H9 (cell line): Measurements from ENCODE around the gene ICAM2. TPM values are rescaled to one million over a fixed set of nuclear protein-coding genes. Genes with fewer than 3 reads are reported as not detected.
A peak's percentile ranks its signal among the peaks of the same experiment; 100 is the strongest.

Experiments
- DNase-seq: peaks from one replicate; pipeline ENCODE4 v3.0.0-alpha.2; 2017
- H2AFZ ChIP-seq: one replicate; pipeline ENCODE4 v1.6.1; 2013; ENCODE audit warnings: mild to moderate bottlenecking, low read length, control low read depth, moderate library complexity
- H2AK5ac ChIP-seq: 2 replicates; pipeline ENCODE4 v1.6.1; 2013; ENCODE audit warnings: low read length, control low read depth, mixed read lengths; ENCODE audit not compliant: insufficient read length
- H2BK120ac ChIP-seq: one replicate; pipeline ENCODE4 v1.6.1; 2013; ENCODE audit warnings: low read depth, mild to moderate bottlenecking, low read length, control low read depth, inconsistent platforms; ENCODE audit not compliant: poor library complexity, severe bottlenecking
- H2BK12ac ChIP-seq: 2 replicates; pipeline ENCODE4 v1.6.1; 2013; ENCODE audit warnings: low read length, control low read depth, mixed read lengths, low read depth; ENCODE audit not compliant: insufficient read length
- H2BK15ac ChIP-seq: 2 replicates; pipeline ENCODE4 v1.6.1; 2013; ENCODE audit warnings: low read depth, low read length, control low read depth
- H2BK20ac ChIP-seq: one replicate; pipeline ENCODE4 v1.6.1; 2013; ENCODE audit warnings: low read depth, mild to moderate bottlenecking, low read length, control low read depth, inconsistent platforms; ENCODE audit not compliant: poor library complexity, severe bottlenecking
- H2BK5ac ChIP-seq: 2 replicates; pipeline ENCODE4 v1.6.1; 2013; ENCODE audit warnings: low read length, control low read depth, mixed read lengths; ENCODE audit not compliant: insufficient read length
- H3K14ac ChIP-seq: 2 replicates; pipeline ENCODE4 v1.6.1; 2013; ENCODE audit warnings: low read length, control low read depth; ENCODE audit not compliant: insufficient read depth
- H3K18ac ChIP-seq: 2 replicates; pipeline ENCODE4 v1.6.1; 2013; ENCODE audit warnings: low read depth, mild to moderate bottlenecking, mixed read lengths, low read length, control low read depth; ENCODE audit not compliant: insufficient read length
- H3K23ac ChIP-seq: 2 replicates; pipeline ENCODE4 v1.6.1; 2013; ENCODE audit warnings: low read length, control low read depth, mixed read lengths, low read depth; ENCODE audit not compliant: insufficient read length
- H3K23me2 ChIP-seq: 2 replicates; pipeline ENCODE4 v1.6.1; 2013; ENCODE audit warnings: low read depth, mild to moderate bottlenecking, mixed read lengths, low read length, control low read depth; ENCODE audit not compliant: insufficient read length, poor library complexity, severe bottlenecking
- H3K27ac ChIP-seq: 2 replicates; pipeline ENCODE4 v1.5.1; 2013; ENCODE audit warnings: low read length, control low read depth, mixed read lengths, low read depth; ENCODE audit not compliant: insufficient read length
- H3K27me3 ChIP-seq: 2 replicates; pipeline ENCODE4 v1.6.1; 2013; ENCODE audit warnings: low read length, control low read depth, inconsistent platforms; ENCODE audit not compliant: insufficient read depth
- H3K4ac ChIP-seq: 2 replicates; pipeline ENCODE4 v1.6.1; 2013; ENCODE audit warnings: low read depth, mild to moderate bottlenecking, control low read depth, inconsistent platforms, low read length, moderate library complexity
- H3K4me1 ChIP-seq: 2 replicates; pipeline ENCODE4 v1.6.1; 2013; ENCODE audit warnings: low read length, control low read depth, inconsistent platforms; ENCODE audit not compliant: insufficient read depth
- H3K4me2 ChIP-seq: 2 replicates; pipeline ENCODE4 v1.6.1; 2013; ENCODE audit warnings: low read length, control low read depth, mixed read lengths; ENCODE audit not compliant: insufficient read length, insufficient read depth
- H3K56ac ChIP-seq: 2 replicates; pipeline ENCODE4 v1.6.1; 2013; ENCODE audit warnings: low read depth, mild to moderate bottlenecking, mixed read lengths, low read length, control low read depth; ENCODE audit not compliant: insufficient read length
- H3K79me1 ChIP-seq: 2 replicates; pipeline ENCODE4 v1.6.1; 2013; ENCODE audit warnings: low read depth, mild to moderate bottlenecking, moderate library complexity, low read length, control low read depth, inconsistent platforms; ENCODE audit not compliant: insufficient read depth, poor library complexity, severe bottlenecking
- H3K79me2 ChIP-seq: 2 replicates; pipeline ENCODE4 v1.6.1; 2013; ENCODE audit warnings: low read length, control low read depth, inconsistent platforms; ENCODE audit not compliant: insufficient read depth
- H3K9ac ChIP-seq: 2 replicates; pipeline ENCODE4 v1.6.1; 2013; ENCODE audit warnings: low read length, control low read depth, mixed read lengths; ENCODE audit not compliant: insufficient read length; ENCODE audit errors: extremely low read depth
- H3K9me3 ChIP-seq: one replicate; pipeline ENCODE4 v1.6.1; 2013; ENCODE audit warnings: low read depth, low read length, inconsistent platforms; ENCODE audit not compliant: control insufficient read depth
- H3T11ph ChIP-seq: one replicate; pipeline ENCODE4 v1.6.1; 2013; ENCODE audit warnings: mild to moderate bottlenecking, low read length, control low read depth, inconsistent platforms
- H4K20me1 ChIP-seq: one replicate; pipeline ENCODE4 v1.6.1; 2013; ENCODE audit not compliant: control insufficient read depth, insufficient read length, insufficient read depth
- H4K5ac ChIP-seq: 2 replicates; pipeline ENCODE4 v1.6.1; 2013; ENCODE audit warnings: low read depth, mild to moderate bottlenecking, mixed read lengths, low read length, control low read depth; ENCODE audit not compliant: insufficient read length
- H4K8ac ChIP-seq: replicated peaks from 2 replicates; pipeline ENCODE4 v1.6.1; 2013; ENCODE audit warnings: low read length, control low read depth, mixed read lengths, low read depth; ENCODE audit not compliant: insufficient read length
- H4K91ac ChIP-seq: 2 replicates; pipeline ENCODE4 v1.6.1; 2013; ENCODE audit warnings: low read depth, mild to moderate bottlenecking, moderate library complexity, mixed read lengths, low read length, control low read depth; ENCODE audit not compliant: insufficient read length
- H3K27ac Mint-ChIP-seq, 3 experiments: 2 replicates in 2 of 3; 3 replicates in 1 of 3; pipeline ENCODE4 v1.8.0; 2020 to 2021; ENCODE audit warnings: mixed read lengths in 3 of 3, mild to moderate bottlenecking in 1 of 3, moderate library complexity in 1 of 3
- H3K27me3 Mint-ChIP-seq: 2 replicates; pipeline ENCODE4 v1.8.0; 2021; ENCODE audit warnings: low read depth, mild to moderate bottlenecking, moderate library complexity, mixed read lengths
- H3K36me3 Mint-ChIP-seq, 3 experiments: 2 replicates in 2 of 3; 3 replicates in 1 of 3; pipeline ENCODE4 v1.8.0; 2020 to 2021; ENCODE audit warnings: low read depth in 3 of 3, mixed read lengths in 3 of 3; ENCODE audit not compliant: insufficient read depth in 1 of 3
- H3K4me1 Mint-ChIP-seq, 2 experiments: 2 replicates each; pipeline ENCODE4 v1.8.0; 2020; ENCODE audit warnings: mixed read lengths in 2 of 2
- H3K4me3 Mint-ChIP-seq, 2 experiments: 2 replicates in 1 of 2; 3 replicates in 1 of 2; pipeline ENCODE4 v1.8.0; 2020 to 2021; ENCODE audit warnings: mild to moderate bottlenecking in 2 of 2, mixed read lengths in 2 of 2, moderate library complexity in 1 of 2
- H3K9me3 Mint-ChIP-seq, 2 experiments: 2 replicates in 1 of 2; 3 replicates in 1 of 2; pipeline ENCODE4 v1.8.0; 2020; ENCODE audit warnings: mild to moderate bottlenecking in 2 of 2, mixed read lengths in 2 of 2, moderate library complexity in 1 of 2
- WGBS: extraction: QIAGEN DNeasy Blood & Tissue Kit; methylation state at CpG from one replicate; pipeline ENCODE4 v1.1.7; 2013; ENCODE audit warnings: missing lambda C conversion rate, low lambda C conversion rate, mixed read lengths; ENCODE audit not compliant: insufficient read length; ENCODE audit errors: extremely low coverage; 5-methylcytosine and 5-hydroxymethylcytosine counted together
- total RNA-seq: library from RNA; stranded (reverse); gene quantifications from 2 replicates; pipeline ENCODE4 v1.2.1, GENCODE V29; 2021
- TF ChIP-seq, protein P1 (sequence below): fragments of 200-600 bp; sonication (generic); conservative IDR thresholded peaks from 3 replicates; pipeline ENCODE4 v1.8.0; 2021; ENCODE audit warnings: antibody characterized with exemption, mild to moderate bottlenecking

ICAM2 gene
- total RNA-seq, 1 experiment from 2014 or later: 0.28 TPM

DNA sequence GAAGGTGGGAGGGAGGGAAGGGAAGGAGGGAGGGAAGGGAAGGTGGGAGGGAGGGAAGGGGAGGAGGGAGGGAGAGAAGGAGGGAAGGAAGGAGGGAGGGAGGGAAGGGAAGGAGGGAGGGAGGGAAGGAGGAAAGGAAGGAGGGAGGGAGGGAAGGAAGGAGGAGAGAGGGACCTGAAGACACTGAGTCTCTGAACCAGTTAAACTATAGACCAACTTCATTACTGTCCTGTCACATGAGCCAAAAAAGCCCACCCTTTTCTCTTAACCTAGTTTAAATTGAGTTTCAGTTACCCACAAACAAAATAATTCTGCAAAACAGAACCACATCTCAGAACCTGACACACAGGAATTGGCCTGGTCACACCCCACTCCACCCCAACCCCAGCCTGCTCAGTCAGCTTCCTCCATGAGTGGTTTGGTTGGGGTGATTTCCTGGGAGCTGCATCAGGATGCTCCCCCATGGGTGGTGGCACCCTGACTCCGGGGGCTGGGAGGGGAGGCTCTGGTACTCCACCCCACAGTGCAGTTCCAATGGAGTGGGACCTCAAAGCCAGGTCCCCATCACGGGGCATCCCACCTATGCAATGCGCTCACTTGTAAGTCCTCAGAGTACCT is 27.0 kb downstream of the ICAM2 start:
- no peak overlapping the region for H3K4me2 ChIP-seq
- peaks cover 6% of the 10 kb centered on the region; the same call in 1 of the 2 replicates for H3K27me3 ChIP-seq
- no peak overlapping the region; a peak in 1 of 5 replicates for H3K4me3 Mint-ChIP-seq
- H2AFZ ChIP-seq: no peak overlapping the region
- no peak overlapping the region for H3K14ac ChIP-seq
- H3K4ac ChIP-seq: no peak overlapping the region
- no peaks in the 10 kb centered on the region for H3K9me3 ChIP-seq
- peaks cover 12 to 25% of the 10 kb centered on the region in 2 experiments for H3K4me1 Mint-ChIP-seq
- 0 out of 2 replicates have a peak, but pooled peaks cover 3% of the 10 kb centered on the region for H3K4me1 ChIP-seq
- H4K8ac ChIP-seq: no peak overlapping the region
- H4K91ac ChIP-seq: no peak overlapping the region
- no peak overlapping the region for H3K23ac ChIP-seq
- H2BK120ac ChIP-seq: no peak overlapping the region
- H3K9ac ChIP-seq: no peak overlapping the region
- no peak overlapping the region for H4K5ac ChIP-seq
- no peak overlapping the region for H2BK15ac ChIP-seq
- no peaks in the 10 kb centered on the region; a peak in 2 of 5 replicates for H3K9me3 Mint-ChIP-seq
- WGBS: no CpG with 5 or more reads among the region's 3 CpGs
- no peak overlapping the region for H3K56ac ChIP-seq
- peak; percentile 19 for DNase-seq
- no peak overlapping the region for H2AK5ac ChIP-seq
- no peak overlapping the region for H2BK12ac ChIP-seq
- no peak overlapping the region for H3K27ac Mint-ChIP-seq
- H2BK20ac ChIP-seq: no peak overlapping the region
- H2BK5ac ChIP-seq: no peak overlapping the region
- no peaks in the 10 kb centered on the region for H3K79me1 ChIP-seq
- no peaks in the 10 kb centered on the region for H3K79me2 ChIP-seq
- TF ChIP-seq, protein P1, sequence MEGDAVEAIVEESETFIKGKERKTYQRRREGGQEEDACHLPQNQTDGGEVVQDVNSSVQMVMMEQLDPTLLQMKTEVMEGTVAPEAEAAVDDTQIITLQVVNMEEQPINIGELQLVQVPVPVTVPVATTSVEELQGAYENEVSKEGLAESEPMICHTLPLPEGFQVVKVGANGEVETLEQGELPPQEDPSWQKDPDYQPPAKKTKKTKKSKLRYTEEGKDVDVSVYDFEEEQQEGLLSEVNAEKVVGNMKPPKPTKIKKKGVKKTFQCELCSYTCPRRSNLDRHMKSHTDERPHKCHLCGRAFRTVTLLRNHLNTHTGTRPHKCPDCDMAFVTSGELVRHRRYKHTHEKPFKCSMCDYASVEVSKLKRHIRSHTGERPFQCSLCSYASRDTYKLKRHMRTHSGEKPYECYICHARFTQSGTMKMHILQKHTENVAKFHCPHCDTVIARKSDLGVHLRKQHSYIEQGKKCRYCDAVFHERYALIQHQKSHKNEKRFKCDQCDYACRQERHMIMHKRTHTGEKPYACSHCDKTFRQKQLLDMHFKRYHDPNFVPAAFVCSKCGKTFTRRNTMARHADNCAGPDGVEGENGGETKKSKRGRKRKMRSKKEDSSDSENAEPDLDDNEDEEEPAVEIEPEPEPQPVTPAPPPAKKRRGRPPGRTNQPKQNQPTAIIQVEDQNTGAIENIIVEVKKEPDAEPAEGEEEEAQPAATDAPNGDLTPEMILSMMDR: no peak
- H3K23me2 ChIP-seq: peaks cover 8% of the 10 kb centered on the region
- no peak overlapping the region for H3K27ac ChIP-seq
- no peaks in the 10 kb centered on the region for H3K36me3 Mint-ChIP-seq
- H3K18ac ChIP-seq: no peak overlapping the region
- H3T11ph ChIP-seq: no peak overlapping the region
- no peaks in the 10 kb centered on the region for H4K20me1 ChIP-seq
- peaks cover 64% of the 10 kb centered on the region for H3K27me3 Mint-ChIP-seq
